Duodenal mucosa (tissue), 2 donors: Measurements from ENCODE around the gene CLSTN1.

Source experiments
- H3K27ac ChIP-seq: one replicate; pipeline ENCODE4 v1.7.0; 2013; ENCODE audit warnings: low read depth, low read length
- H3K27me3 ChIP-seq, 2 donors: one replicate each; pipeline ENCODE4 v1.7.0; 2013; ENCODE audit warnings: low read length in 2 of 2, control low read depth in 1 of 2; ENCODE audit not compliant: insufficient read depth in 2 of 2, control insufficient read depth in 1 of 2
- H3K36me3 ChIP-seq, 2 donors: one replicate each; pipeline ENCODE4 v1.7.0; 2013; ENCODE audit warnings: low read length in 2 of 2, control low read depth in 1 of 2; ENCODE audit not compliant: insufficient read depth in 2 of 2, control insufficient read depth in 1 of 2
- H3K4me1 ChIP-seq, 2 donors: one replicate each; pipeline ENCODE4 v1.7.0; 2013; ENCODE audit warnings: low read length in 2 of 2, control low read depth in 1 of 2; ENCODE audit not compliant: insufficient read depth in 2 of 2, control insufficient read depth in 1 of 2
- H3K4me3 ChIP-seq, 2 donors: one replicate each; pipeline ENCODE4 v1.7.0; 2013; ENCODE audit warnings: low read length in 2 of 2, low read depth in 1 of 2
- H3K9ac ChIP-seq, 2 donors: one replicate each; pipeline ENCODE4 v1.7.0; 2013; ENCODE audit warnings: low read length in 2 of 2, low read depth in 1 of 2
- H3K9me3 ChIP-seq, 2 donors: one replicate each; pipeline ENCODE4 v1.7.0; 2013; ENCODE audit warnings: low read length in 2 of 2, control low read depth in 1 of 2; ENCODE audit not compliant: control insufficient read depth in 1 of 2

Gene CLSTN1

DNA sequence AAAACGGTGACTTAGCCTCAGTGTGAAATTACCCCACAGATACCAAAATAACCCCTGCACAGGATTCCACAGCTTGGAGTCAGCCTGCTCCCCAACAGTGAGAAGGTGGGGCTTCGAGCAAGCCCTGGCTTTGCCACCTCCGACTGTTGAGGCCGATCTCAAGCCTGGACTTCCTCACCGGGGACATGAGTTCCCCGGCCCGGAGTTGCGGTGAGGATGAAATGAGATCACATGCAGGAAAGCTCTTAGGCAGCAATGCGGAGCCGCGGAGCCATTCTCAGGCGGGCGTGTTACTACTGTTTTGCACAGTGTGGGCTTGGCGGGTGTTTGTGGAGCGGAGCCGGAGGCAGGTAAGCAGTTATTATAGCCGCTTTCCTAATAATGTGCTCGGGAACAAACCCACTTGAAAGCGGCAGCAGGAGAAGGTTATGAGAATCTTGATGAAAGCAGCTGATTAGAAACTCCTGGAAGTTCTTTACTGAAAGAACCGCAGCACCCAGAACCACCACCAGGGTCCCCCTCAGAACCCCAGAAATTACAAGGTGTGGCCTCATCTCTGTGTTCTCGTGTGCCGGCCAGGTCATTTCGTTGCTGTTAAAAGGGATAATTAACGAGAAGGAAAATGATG lies 3.9 kb upstream of the CLSTN1 start:
- H3K9me3 ChIP-seq: no peaks in the 10 kb centered on the region
- no peak overlapping the region for H3K9ac ChIP-seq
- H3K4me1 ChIP-seq: peaks cover 20 to 26% of the 10 kb centered on the region in 2 donors
- no peak overlapping the region for H3K4me3 ChIP-seq
- no peak overlapping the region for H3K27ac ChIP-seq
- H3K36me3 ChIP-seq: no peaks in the 10 kb centered on the region
- H3K27me3 ChIP-seq: no peaks in the 10 kb centered on the region

DNA sequence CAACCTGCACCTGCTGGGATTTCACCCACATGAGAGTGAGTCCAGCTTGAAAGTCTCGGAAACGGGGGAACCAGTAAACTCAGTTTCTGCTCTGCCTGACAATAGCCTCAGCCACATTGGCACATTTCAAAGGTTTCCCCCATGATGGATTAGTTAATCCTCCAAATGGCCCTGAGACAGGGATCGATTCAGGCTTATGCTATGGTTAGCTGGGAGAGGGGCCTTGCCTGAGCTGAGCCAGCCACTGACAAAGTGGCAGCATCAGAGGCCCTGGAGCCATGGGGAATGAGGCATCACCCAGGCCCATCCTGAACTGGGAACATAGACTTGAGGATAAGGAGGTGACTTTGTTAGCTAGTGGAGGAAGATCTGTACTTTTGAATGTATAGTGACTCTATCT lies 2.9 kb upstream of the CLSTN1 start:
- Histone ChIP-seq H3K27ac (no peak overlapping the region), H3K4me3 (no peak overlapping the region), H3K9ac (no peak overlapping the region), H3K4me1 (peaks cover 29 to 36% of the 10 kb centered on the region in 2 donors), H3K27me3 (no peaks in the 10 kb centered on the region), H3K9me3 (no peaks in the 10 kb centered on the region), H3K36me3 (no peaks in the 10 kb centered on the region)

DNA sequence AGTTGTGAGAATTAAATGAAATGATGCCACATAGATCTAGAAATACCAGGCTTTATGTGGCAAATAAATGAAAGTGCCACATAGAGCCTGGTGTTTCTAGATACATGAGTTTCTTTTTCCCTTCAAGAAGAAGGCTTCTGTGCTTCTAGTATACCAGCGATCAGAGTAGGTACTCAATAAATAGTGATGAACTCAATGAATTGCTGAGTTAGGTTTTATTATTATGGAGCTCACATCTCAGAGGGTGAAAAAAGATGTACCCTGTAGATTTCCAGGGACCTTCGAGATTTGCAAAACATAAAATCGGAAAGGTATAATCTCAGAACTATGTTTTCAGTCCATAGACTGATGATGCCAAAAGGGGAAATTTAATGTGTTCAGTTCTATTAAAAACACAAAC lies 2.3 kb upstream of the CLSTN1 start:
- Histone ChIP-seq H3K9me3 (no peaks in the 10 kb centered on the region), H3K4me1 (peaks cover 34 to 39% of the 10 kb centered on the region in 2 donors), H3K4me3 (peak overlapping the region in 1 of 2 donors; percentile 39), H3K9ac (peak overlapping the region in 1 of 2 donors; percentile 22), H3K27me3 (no peaks in the 10 kb centered on the region), H3K27ac (no peak overlapping the region), H3K36me3 (no peaks in the 10 kb centered on the region)

DNA sequence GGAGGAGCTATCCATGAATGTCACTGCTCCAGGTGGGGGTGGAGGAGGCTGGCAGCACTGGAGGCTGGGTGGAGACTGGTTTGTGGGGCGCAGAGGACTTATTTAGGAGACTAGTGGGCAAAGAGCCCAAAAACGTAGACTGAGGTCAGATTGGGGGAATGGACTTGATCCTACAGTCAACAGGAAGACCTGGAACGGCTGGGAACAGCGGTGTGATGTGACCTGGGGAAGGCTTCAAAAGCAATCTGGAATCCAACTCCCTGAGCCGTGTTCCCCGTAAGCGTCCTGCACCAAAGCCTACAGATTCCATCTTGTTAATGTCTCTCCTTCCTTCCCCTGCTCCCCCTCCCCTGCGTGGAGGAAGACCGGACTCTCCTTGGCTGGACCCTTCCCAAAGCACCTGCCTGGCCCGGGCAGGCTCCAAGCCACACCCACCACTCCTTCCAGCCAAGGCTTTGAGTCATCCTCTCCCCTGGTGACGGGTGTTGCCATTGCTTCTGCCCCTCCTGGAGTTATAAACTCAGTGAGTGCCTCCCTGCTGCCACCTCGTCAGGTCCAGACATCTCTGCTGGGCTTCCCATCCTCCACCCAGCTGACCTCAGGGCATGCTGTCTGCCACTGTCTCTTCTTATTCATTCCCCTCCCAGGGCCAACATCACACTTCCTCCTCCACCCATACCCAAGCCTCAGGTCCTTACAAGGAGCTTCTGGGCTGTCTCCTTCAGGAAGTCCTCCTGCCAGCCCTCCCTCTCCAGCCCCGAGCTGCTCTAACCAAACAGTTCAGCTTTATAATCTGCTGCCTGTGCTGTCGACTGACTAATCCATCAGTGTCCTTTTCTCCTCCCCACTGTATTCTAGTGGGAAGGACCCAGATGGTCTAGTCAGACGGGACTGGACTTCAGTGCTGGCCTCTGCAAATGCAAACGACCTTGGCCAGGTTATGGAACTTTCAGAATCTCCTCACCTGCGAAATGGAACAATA lies 1.6 kb upstream of the CLSTN1 start:
- peak overlapping the region; percentile 68 to 72 for H3K4me3 ChIP-seq
- no peaks in the 10 kb centered on the region for H3K27me3 ChIP-seq
- peaks cover 34 to 39% of the 10 kb centered on the region in 2 donors for H3K4me1 ChIP-seq
- peak overlapping the region; percentile 72 for H3K27ac ChIP-seq
- no peaks in the 10 kb centered on the region for H3K36me3 ChIP-seq
- H3K9ac ChIP-seq: peak overlapping the region; percentile 22 to 72
- H3K9me3 ChIP-seq: no peaks in the 10 kb centered on the region

DNA sequence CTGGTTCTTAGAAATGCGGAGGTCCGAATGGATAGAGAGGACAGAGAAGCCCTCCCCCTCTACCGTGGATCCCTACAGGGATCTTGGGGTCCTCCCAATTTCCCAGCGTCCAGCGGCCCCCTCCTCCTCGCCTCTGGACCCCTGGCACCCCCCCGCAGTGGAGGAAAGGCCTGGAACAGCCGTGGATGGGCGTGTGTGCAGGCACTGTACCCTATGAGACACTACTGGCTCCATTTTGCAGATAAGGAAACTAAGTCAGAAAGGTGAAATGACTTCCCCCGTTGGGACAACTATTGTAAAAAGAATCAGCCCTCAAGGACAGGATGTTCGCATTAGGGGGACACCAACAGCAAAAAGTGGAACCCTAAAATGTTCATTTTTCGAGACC lies 931 bp upstream of the CLSTN1 start:
- Histone ChIP-seq H3K4me1 (peaks cover 34 to 39% of the 10 kb centered on the region in 2 donors), H3K27me3 (no peaks in the 10 kb centered on the region), H3K4me3 (peak overlapping the region; percentile 68 to 72), H3K27ac (peak overlapping the region; percentile 72), H3K9ac (peak overlapping the region; percentile 68 to 72), H3K36me3 (no peaks in the 10 kb centered on the region), H3K9me3 (no peaks in the 10 kb centered on the region)

DNA sequence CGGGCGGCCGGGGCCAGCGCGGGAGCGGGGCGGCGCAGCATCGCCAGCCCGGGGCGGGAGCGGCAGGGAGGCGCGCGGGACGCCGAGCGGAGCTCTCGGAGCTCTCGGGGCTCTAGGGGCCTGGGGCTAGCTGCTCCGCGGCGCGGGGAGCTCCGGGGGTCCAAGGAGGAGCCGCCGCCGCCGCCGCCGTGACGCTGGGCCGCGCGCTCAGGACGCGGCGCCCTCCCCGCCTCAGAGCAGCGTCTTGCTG lies 147 bp downstream of the CLSTN1 start:
- no peaks in the 10 kb centered on the region for H3K36me3 ChIP-seq
- H3K27ac ChIP-seq: peak overlapping the region; percentile 72
- H3K9ac ChIP-seq: no peak overlapping the region
- no peaks in the 10 kb centered on the region for H3K27me3 ChIP-seq
- peaks cover 34 to 39% of the 10 kb centered on the region in 2 donors for H3K4me1 ChIP-seq
- peak overlapping the region in 1 of 2 donors; percentile 96 for H3K4me3 ChIP-seq
- H3K9me3 ChIP-seq: no peaks in the 10 kb centered on the region

DNA sequence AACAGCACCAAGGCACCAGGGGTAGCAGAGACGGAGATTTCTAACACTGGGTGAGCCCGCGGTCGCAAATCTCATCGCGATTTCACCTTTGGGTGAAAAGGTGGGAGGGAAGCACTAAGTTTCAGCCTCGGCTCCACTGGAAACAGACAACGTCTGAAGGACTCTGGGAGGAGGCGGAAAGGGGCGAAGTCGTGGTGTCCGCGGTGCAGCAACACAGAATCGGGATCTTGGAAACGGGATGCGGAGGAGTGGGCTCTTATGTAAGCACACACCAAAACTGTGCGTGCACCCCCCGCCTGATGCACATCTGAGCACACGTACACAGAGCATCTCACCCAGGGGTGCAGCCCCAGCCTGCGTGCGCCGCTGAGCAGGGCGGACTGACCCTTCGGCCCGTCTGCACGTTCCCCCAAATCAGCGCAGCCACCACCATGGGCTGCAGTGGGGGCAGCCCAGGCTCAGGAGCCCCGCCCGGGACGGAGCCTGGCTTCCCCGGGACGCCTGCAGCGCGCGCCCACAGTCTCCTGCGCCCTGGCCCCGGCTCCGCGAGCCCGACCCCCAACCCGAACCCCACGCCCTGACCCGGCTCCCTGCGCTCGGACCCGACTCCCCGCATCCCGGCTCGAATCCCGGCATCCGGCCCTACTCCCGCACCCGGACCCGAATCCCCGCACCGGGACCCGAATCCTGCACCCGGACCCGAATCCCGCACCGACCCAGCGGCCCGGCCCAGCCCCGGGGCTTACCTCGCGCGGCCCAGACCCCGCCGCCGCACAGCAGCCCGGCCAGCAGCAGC lies 670 bp downstream of the CLSTN1 start:
- H3K27ac ChIP-seq: peak overlapping the region; percentile 72
- no peaks in the 10 kb centered on the region for H3K27me3 ChIP-seq
- H3K4me1 ChIP-seq: peaks cover 34 to 39% of the 10 kb centered on the region in 2 donors
- H3K36me3 ChIP-seq: no peaks in the 10 kb centered on the region
- H3K9me3 ChIP-seq: no peaks in the 10 kb centered on the region
- peak overlapping the region; percentile 91 to 96 for H3K4me3 ChIP-seq
- H3K9ac ChIP-seq: peak overlapping the region; percentile 77 to 82

- Histone ChIP-seq H3K27me3 (no peaks in the 10 kb centered on the region), H3K9me3 (no peaks in the 10 kb centered on the region), H3K4me1 (peaks cover 34 to 39% of the 10 kb centered on the region in 2 donors), H3K36me3 (no peaks in the 10 kb centered on the region), H3K4me3 (peak overlapping the region; percentile 91 to 96), H3K9ac (peak overlapping the region; percentile 77 to 82), H3K27ac (no peak overlapping the region)
Observed at GRCh38 chr1:9822490-9822889, 1.3 kb downstream of the CLSTN1 start.

DNA sequence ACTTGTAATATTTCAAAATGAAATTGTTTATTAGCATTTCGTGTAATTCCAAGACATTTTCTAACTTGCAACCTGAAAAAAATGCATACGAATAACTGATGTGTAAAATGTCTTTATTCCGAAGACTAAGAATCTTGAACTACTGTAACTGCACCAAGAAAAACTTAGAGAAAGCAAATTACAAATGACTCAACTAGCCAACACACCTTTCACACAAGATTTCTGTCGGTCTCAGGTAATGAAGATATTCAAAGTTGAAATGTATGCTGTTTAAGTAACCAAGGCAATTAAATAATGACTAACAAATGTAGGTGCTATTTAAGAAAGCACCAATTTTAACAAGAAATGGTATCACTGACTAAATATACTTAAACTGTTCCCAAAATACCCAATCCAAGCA lies 2.1 kb downstream of the CLSTN1 start:
- Histone ChIP-seq H3K4me1 (peaks cover 34 to 39% of the 10 kb centered on the region in 2 donors), H3K9ac (no peak overlapping the region), H3K4me3 (peak overlapping the region in 1 of 2 donors; percentile 91), H3K36me3 (no peaks in the 10 kb centered on the region), H3K27me3 (no peaks in the 10 kb centered on the region), H3K27ac (no peak overlapping the region), H3K9me3 (no peaks in the 10 kb centered on the region)

- no peaks in the 10 kb centered on the region for H3K36me3 ChIP-seq
- no peaks in the 10 kb centered on the region for H3K9me3 ChIP-seq
- H3K27ac ChIP-seq: no peak overlapping the region
- peaks cover 27 to 31% of the 10 kb centered on the region in 2 donors for H3K4me1 ChIP-seq
- no peak overlapping the region for H3K9ac ChIP-seq
- no peaks in the 10 kb centered on the region for H3K27me3 ChIP-seq
- H3K4me3 ChIP-seq: no peak overlapping the region
Observed at GRCh38 chr1:9820521-9820920, 3.2 kb downstream of the CLSTN1 start.
